ENCODE measurements around the gene ZC3H18.

GRCh38 chr16:88671806-88672205, 101.6 kb downstream of the ZC3H18 start:
- TF ChIP-seq CTCF (IDR thresholded peaks at IDR 0.05) = no peak
- no peak for TF ChIP-seq POLR2AphosphoS5 (IDR thresholded peaks at IDR 0.05; ENCODE audit: insufficient read depth in 1 of 2, low read depth in 1 of 2)
